HG02588 (cell line): ENCODE results near the gene PRDM16.

ENCODE experiments used
- ATAC-seq: cut with Tn5 transposase; IDR thresholded peaks from one replicate; pipeline ENCODE4 v1.9.1; 2021; ENCODE audit warnings: mild to moderate bottlenecking, moderate library complexity; ENCODE audit not compliant: unreplicated experiment

PRDM16 gene

GRCh38 chr1:3138623-3139151 lies 69.7 kb downstream of the PRDM16 start:
- no peak for ATAC-seq

GRCh38 chr1:3139451-3139852 lies 70.4 kb downstream of the PRDM16 start:
- ATAC-seq, result no peak

DNA sequence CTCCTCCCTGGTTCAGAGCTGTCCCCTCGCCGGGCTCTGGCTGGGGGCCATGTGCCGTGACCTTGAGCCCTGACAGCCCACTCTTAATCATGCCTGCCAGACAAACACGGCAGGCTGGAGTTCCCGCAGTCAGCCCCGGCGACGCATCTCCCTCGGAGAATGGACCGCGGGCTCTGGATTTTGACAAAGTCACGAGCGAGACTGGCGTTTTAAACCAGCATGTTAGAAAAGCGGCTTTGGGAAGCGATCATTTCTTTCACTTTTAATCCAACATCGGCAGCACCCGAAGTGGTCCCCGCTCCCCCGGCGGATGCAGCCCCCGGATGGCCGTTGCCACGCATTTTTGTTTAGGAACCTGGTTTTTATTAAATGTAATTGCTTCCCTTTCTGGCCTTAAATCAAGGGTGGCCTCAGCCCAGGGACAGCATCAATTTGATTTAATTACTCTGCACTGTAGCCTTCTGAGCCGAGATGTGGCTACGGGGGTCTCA lies 70.9 kb downstream of the PRDM16 start:
- ATAC-seq, result no peak

- no peak for ATAC-seq
Observed at GRCh38 chr1:3140437-3140836, 71.4 kb downstream of the PRDM16 start.

DNA sequence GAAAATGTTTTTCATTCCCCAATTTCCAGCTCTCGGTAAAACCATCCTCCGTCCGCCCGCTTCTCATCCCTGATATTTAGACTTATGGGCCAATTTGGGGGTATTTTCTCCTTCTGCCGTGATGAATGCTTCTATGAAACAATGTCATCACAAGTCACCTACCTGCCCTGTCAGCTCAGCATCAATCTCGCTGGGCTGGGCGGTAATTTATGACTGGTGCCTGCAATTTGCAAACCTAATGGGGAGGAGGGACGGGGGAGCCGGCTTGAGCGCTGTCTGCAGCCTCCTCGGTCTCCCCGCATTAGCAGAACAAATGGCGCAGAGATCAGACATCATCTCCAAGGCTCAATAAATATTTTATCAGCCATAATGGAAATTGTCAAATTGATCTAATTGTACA lies 72.1 kb downstream of the PRDM16 start:
- ATAC-seq, result no peak

GRCh38 chr1:3141836-3142235 lies 72.8 kb downstream of the PRDM16 start:
- no peak for ATAC-seq

DNA sequence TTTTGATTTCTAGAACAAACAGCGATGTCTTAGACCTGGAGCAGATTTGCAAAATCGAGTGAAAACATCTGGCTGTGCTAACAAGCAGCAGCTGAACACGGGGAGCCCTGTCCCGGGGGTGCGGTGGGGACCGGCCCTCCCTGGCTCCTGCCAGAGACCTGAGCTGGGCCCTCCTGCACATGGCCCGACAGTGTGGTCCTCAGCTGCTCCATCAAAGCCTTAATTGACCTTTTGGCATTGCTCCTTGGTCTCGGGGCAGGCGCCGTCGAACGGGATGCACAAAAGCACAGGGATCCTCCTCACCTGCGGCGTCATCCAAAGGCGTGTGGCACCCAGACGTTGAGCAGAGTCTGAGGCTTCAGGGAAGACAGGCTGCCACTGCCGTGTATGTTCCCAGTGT lies 73.2 kb downstream of the PRDM16 start:
- no peak for ATAC-seq

- no peak for ATAC-seq
Observed at GRCh38 chr1:3142751-3143150, 73.7 kb downstream of the PRDM16 start.

DNA sequence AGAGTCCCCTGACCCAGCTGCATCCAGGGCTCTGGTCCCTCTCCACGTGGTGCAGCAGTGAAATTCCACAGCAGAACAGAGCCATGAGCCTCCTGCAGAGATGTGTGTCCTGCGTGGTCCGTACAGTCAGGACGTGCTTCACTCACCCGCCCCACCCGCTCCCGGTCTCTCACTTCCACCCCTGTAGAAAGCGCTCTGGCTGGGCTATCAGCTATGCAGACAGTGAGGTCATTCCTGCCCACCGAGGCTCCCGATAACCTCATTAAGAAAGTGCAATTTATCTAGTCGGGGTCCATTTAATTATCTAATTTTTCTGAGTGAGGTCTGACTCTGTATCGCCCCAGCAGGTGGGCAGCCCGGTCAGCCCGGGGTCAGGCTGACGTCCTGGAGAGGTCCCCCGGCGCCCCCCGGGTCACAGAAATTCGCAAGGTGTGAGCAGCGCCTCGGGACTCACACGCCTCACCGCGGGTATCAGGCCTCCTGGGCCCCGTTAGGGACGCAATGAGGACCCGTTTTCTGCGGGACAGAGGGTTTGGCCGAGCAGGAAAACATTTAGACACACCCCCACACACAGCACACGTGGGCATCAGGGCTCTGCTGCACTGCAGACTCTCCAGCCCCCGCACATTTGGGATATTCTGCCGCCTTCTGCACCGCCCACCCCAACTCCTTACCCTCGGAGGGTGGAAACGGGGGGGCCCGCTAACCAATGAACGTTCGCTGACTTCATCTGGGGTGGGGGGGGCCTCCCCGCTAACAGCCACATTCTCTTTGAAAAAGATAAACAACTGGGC lies 76.7 kb downstream of the PRDM16 start:
- ATAC-seq, result no peak

GRCh38 chr1:3146458-3146857 lies 77.5 kb downstream of the PRDM16 start:
- ATAC-seq, result no peak

GRCh38 chr1:3146907-3147306 lies 77.9 kb downstream of the PRDM16 start:
- ATAC-seq, result no peak

- no peak for ATAC-seq
Observed at GRCh38 chr1:3148171-3148570, 79.2 kb downstream of the PRDM16 start.

DNA sequence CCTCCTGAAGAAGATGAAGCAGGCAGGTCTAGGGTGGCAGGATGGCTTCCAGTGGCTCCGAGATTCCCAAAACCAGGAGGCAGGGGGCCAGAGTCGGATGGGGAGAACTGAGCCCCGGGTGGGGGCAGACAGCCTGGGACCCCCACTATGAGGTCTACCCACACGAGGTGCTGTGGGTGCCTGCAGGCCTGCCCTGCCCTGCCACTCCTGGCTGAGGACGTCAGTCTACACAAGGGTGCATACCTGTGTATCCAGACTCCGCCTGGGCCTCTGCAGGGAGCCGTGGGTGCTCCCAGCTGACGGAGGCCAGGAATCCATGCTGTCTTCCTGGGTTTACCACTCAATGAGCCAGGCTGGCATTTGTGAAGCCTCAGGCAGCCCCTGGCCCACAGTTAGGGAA lies 80.3 kb downstream of the PRDM16 start:
- no peak for ATAC-seq

DNA sequence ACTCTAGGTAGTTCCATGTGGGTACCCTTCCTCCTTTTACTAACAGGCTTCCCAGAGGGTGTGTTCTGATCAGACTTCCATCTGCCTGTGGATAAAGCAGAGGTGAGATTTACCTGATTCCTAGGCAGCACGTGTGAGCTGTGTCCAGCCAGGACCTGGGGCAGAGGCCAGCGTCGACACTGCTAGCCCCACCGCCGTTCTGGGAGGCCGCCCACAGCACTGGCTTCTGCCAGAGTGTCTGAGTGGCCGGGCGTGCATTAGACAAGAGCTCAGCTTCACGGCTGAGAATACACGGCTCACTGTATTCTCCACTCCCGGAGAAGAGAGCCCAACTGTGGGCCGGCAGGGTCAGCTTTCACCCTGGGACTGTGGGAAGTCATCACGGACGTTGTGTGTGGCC lies 82.5 kb downstream of the PRDM16 start:
- no peak for ATAC-seq

GRCh38 chr1:3152143-3152542 lies 83.1 kb downstream of the PRDM16 start:
- no peak for ATAC-seq

DNA sequence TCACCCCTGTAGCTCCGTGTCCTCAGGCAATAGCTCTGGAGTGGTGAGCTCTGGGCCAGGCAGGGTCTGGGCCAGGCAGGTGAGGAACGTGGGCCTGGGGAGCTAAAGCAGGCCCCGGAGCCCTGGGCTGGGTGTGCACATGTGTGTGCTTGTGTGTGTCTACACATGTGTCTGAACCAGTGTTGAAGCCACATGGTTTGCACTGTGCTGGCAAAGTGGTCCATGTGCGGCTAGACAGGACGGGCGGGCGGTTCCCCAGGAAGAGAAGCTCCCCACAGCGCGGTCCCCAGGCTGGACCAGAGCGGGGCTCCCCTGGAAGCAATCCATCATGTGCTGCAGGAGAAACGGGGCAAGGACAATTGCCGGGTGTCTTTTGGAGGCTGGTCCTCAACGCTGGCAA lies 84.2 kb downstream of the PRDM16 start:
- ATAC-seq, result no peak

- ATAC-seq, result no peak
Observed at GRCh38 chr1:3153902-3154795, 85.1 kb downstream of the PRDM16 start.

DNA sequence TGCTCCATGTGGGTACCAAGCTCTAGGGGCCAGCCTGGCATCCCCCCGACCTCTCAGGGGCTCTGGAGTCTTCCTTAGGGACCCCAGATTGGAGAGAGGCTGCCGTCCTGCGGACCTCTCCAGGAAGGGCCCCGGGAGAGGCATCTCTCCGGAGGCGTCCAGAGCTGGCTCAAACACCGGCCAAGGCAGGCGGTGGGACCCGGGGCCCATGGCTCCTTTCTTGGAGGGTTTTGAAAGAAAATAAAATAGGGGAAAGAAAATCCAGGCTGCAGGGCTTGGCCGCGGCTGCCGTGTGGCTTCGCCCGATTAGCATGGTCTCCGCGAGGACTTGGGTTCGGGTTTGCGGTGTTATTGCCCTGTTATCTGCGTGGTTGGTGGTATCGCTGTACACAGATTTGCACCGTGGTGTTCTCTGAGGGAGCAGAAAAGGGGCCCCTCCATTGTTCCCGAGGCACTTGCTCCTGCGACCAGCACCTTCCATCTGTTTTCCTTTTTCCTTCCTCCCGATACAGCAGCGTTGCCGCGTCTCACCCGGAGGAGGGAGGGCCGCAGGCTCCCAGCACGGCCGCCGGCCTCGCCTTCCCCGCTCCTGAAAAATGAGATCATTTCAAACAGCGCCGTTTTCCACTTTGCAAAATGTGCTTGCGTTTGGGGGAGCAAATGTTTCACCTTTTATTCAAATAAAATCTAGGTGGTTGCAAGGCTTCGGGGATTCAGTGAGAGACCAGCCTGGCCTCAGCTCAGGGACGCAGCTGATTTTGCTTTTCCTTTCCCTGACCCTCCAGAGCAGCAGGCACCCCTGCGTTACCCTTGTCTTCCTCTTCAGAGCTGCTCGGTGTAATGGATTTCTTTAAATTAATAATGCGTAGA lies 86.3 kb downstream of the PRDM16 start:
- no peak for ATAC-seq

DNA sequence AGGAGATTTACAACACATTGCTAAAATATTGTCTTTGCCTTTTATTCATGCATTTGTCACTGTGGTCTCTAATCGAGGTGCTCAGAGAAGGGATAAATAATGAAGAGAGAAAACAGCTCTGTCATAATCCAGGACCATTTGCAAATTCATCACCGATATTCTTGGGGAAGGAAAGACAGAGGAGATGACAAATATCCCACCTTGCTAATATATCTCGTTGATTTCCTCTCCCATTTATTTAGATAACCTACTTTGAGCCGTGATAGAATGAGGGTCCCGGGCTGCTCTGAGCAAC lies 86.9 kb downstream of the PRDM16 start:
- ATAC-seq, result no peak

GRCh38 chr1:3156936-3157335 lies 87.9 kb downstream of the PRDM16 start:
- no peak for ATAC-seq

- ATAC-seq, result no peak
Observed at GRCh38 chr1:3158347-3158746, 89.3 kb downstream of the PRDM16 start.
